IPS DF 6.9 (cell line): ENCODE measurements around the gene ZHX3.

Experiments
- DNase-seq: peaks from one replicate; pipeline ENCODE4 v3.0.0-alpha.2; 2013; ENCODE audit warnings: low read depth, low spot score
- H3K27ac ChIP-seq: one replicate; pipeline ENCODE4 v1.5.1; 2013; ENCODE audit warnings: low read length, control low read depth
- H3K27me3 ChIP-seq: 2 replicates; pipeline ENCODE4 v1.6.1; 2013; ENCODE audit warnings: mild to moderate bottlenecking, low read length; ENCODE audit not compliant: control insufficient read depth, insufficient read depth
- H3K36me3 ChIP-seq: 2 replicates; pipeline ENCODE4 v1.6.1; 2013; ENCODE audit warnings: low read length; ENCODE audit not compliant: control insufficient read depth, insufficient read depth
- H3K4me1 ChIP-seq: 2 replicates; pipeline ENCODE4 v1.6.1; 2013; ENCODE audit warnings: low read length; ENCODE audit not compliant: control insufficient read depth, insufficient read depth
- H3K4me3 ChIP-seq: 2 replicates; pipeline ENCODE4 v1.5.1; 2013; ENCODE audit warnings: mild to moderate bottlenecking, low read length
- H3K9me3 ChIP-seq: 2 replicates; pipeline ENCODE4 v1.6.1; 2013; ENCODE audit warnings: low read length, inconsistent platforms; ENCODE audit not compliant: control insufficient read depth, insufficient read depth
- WGBS: extraction: QIAGEN DNeasy Blood & Tissue Kit; methylation state at CpG from one replicate; pipeline ENCODE4 v1.1.7; 2013; ENCODE audit warnings: mixed read lengths, missing lambda C conversion rate; ENCODE audit not compliant: insufficient read length, insufficient coverage; 5-methylcytosine and 5-hydroxymethylcytosine counted together

Gene ZHX3, protein sequence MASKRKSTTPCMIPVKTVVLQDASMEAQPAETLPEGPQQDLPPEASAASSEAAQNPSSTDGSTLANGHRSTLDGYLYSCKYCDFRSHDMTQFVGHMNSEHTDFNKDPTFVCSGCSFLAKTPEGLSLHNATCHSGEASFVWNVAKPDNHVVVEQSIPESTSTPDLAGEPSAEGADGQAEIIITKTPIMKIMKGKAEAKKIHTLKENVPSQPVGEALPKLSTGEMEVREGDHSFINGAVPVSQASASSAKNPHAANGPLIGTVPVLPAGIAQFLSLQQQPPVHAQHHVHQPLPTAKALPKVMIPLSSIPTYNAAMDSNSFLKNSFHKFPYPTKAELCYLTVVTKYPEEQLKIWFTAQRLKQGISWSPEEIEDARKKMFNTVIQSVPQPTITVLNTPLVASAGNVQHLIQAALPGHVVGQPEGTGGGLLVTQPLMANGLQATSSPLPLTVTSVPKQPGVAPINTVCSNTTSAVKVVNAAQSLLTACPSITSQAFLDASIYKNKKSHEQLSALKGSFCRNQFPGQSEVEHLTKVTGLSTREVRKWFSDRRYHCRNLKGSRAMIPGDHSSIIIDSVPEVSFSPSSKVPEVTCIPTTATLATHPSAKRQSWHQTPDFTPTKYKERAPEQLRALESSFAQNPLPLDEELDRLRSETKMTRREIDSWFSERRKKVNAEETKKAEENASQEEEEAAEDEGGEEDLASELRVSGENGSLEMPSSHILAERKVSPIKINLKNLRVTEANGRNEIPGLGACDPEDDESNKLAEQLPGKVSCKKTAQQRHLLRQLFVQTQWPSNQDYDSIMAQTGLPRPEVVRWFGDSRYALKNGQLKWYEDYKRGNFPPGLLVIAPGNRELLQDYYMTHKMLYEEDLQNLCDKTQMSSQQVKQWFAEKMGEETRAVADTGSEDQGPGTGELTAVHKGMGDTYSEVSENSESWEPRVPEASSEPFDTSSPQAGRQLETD

DNA sequence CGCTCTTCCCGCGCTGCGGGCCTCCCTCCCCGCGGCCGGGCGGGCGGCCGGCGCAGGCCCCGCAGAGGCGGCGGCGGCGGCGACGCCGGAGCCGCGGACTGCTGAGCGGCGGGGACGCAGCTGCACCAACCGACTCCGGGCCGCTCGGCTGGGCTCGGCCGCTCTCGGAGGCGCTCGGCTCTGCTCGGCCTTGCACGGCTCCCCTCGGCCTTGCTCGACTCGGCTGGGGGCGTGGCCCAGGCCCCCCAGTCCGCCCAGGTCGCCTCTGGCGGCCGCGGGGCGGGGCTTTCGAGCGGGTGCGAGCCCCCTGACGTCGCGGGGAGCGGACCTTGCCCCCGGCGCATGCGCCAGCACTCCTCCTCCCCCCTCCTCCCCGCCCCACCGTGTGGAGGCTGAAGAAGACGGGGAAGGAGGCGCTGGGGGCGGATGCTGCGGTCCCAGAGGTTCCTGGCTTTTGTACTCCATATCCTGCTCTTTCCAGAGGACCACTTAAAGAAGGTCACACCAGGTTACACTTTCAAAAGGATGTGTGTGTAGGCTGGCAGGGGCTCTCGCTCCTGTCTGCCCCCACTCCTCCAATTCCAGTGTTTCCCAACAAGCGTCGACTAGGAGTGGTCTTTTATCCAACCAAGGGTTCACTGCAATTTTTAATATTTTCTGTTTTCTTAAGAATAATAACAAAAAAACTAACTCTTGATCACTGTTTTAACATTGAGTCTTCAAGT lies at the start of gene ZHX3:
TSS of gene ZHX3 (minus strand) at position 186 of the 725 bp plus-strand sequence. CDS start 112,815 bp downstream, outside the sequence.
- WGBS: no CpG with 5 or more reads among the region's 64 CpGs
- peaks cover 2% of the 10 kb centered on the region; the same call in 1 of the 2 replicates for H3K4me1 ChIP-seq
- H3K9me3 ChIP-seq: no peaks in the 10 kb centered on the region
- H3K36me3 ChIP-seq: no peaks in the 10 kb centered on the region
- peak within 1 kb of the TSS; percentile 85 for H3K4me3 ChIP-seq
- H3K27ac ChIP-seq: no peak within 1 kb of the TSS
- peak; percentile 83 for DNase-seq
- H3K27me3 ChIP-seq: no peaks in the 10 kb centered on the region

DNA sequence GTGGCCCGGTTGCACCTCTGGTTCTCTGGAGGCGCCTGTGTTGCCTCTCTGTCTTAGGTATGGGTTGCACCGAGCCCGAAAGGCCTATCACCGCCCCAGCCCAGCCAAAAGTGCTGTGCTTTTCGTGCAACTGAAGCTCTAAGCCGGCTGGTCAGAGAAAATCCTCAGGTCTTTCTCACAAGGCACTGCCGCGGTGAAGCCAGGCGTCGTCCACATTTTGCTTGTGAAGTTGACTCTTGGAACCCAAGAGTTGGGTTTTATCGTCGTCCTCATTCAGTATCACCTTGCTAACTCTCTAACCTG lies 49.8 kb upstream of the ZHX3 start:
- H3K4me3 ChIP-seq: no peak overlapping the region; the same call in 1 of the 2 replicates
- peaks cover 3% of the 10 kb centered on the region for H3K9me3 ChIP-seq
- no CpG with 5 or more reads among the region's 13 CpGs for WGBS
- H3K27ac ChIP-seq: no peak overlapping the region
- peaks cover 27% of the 10 kb centered on the region for H3K27me3 ChIP-seq
- no peaks in the 10 kb centered on the region for H3K36me3 ChIP-seq
- no peaks in the 10 kb centered on the region; the same call in 1 of the 2 replicates for H3K4me1 ChIP-seq
- DNase-seq: no peak

DNA sequence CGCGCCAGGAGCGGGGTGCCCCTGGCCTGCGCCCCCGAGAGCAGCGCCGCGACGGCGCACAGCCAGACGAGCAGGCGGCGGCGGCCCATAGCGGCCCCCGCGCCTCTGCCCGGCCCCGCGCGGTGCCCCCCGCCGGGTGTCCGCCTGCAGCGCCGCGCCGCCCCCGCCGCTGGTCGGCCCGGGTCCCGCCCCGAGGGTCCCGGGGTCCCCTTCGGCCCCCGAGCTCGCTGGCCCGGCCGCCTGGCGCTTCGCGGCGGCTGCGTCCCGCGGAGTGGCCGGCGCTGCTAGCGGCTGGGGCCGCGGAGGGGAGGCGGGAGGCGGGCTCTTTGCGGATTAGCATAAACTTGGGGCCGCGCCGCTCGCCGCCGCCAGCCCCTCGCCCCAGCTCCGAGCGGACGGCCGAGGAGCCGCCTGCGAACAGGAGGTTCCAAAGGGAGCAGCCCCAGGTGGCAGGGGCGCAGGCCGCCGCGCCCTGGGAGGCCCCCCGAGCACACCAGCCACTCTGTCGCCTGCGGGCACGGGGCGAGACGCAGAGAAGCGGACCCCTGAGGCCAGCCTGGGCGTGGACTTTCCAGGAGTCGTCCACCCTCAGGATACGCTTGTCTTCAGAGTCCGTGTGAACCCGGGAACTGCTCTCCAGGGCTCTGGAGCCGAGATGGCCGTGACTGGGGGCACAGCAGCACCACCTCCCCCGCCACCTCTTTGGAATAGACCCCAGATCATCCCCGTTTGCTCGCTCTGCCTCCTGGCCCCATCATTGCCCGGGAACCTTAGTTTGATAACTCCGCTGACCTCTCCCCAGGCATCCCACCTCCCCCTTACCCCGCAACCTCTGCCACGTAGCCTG lies 49.2 kb upstream of the ZHX3 start, which contains the start of gene EMILIN3:
TSS of gene EMILIN3 (minus strand) at position 273 of the 847 bp plus-strand sequence. CDS start at position 89, 184 bp downstream.
- H3K4me3 ChIP-seq: peak within 1 kb of the TSS; percentile 39; the same call in 1 of the 2 replicates
- H3K27me3 ChIP-seq: peaks cover 27% of the 10 kb centered on the region
- no peaks in the 10 kb centered on the region for H3K36me3 ChIP-seq
- H3K4me1 ChIP-seq: no peaks in the 10 kb centered on the region; the same call in 1 of the 2 replicates
- H3K27ac ChIP-seq: no peak within 1 kb of the TSS
- no CpG with 5 or more reads among the region's 93 CpGs for WGBS
- no peak for DNase-seq
- peaks cover 3% of the 10 kb centered on the region for H3K9me3 ChIP-seq

DNA sequence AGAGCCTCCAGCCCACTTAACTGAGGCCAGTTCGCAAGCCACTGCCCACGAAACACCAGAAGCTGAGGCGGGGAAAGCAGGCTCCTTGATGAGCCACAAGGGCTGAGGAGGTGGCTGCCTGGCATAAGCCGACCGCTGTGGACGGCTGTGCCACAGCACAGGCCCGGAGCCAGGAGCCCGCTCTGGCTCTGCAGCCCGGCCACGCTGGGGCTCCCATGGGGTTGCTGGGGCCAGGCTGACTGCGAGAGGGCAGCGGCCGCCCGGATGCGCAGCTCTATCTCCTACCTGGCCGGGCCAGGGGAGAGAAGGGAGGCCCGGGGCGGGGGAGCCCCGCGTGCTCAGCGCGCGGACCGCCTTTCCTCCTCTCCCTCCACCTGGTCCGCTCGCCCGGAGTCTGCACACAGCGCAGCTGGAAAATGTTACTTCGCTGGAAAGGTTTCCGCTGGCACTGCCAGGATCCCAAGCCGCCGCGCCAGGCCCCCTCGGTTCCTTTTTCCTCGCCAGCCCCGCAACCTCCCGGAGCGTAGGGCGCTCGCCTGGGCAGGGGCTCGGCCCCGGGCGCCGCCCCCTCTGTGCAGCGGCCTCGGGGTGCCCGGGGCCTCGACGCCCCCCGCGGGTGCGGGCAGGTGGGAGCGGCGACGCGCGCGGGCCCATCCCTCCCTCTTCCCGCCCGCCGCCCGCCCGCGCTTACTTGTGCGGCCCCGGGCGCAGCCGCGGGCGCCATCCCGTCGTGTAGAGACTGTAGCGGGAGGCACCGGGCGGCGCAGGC lies 48.4 kb upstream of the ZHX3 start:
- H3K4me1 ChIP-seq: no peaks in the 10 kb centered on the region; the same call in 1 of the 2 replicates
- no peak for DNase-seq
- no peaks in the 10 kb centered on the region for H3K36me3 ChIP-seq
- H3K27ac ChIP-seq: no peak overlapping the region
- peaks cover 27% of the 10 kb centered on the region for H3K27me3 ChIP-seq
- peaks cover 1% of the 10 kb centered on the region; the same call in 1 of the 2 replicates for H3K9me3 ChIP-seq
- peak overlapping the region; percentile 39; the same call in 1 of the 2 replicates for H3K4me3 ChIP-seq
- no CpG with 5 or more reads among the region's 76 CpGs for WGBS

DNA sequence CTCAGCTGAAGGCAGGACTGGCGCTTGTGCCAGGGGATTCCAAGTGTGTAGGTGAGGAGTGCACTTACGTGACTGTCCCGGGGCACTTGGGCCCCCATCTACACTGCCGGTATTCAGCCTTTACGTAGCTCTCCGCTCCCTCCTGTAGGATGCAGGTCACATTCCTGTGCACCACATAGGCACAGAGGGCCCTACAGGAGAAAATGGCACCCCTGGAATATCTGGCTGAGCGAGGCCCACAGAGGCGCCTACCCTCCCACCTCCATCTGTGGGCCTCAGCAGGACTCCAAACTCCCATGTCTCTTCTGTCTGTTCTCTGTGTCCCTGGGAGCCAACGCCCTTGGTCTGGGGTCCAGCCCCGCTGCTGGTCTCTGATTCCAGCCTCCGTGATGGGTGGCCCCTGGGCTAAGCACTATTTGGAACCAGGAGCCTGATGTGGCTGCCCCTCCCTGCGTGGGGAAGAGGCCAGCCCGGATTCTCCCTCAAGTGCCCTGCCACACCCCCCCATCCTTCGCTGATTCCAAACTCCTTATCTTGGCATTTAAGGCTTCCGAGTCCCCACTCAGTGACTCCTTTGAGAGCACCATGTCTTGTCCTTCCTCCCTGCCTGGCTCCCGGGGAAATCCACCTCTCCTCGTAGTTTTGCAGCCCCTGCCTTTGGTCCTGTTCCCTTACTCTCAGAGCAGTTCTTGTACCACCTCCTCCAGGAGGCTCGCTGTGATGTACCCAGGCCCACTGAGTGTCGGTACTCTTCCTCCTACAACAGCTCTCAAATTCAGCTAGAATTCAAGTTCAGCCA lies 47.6 kb upstream of the ZHX3 start:
- Histone ChIP-seq H3K4me3 (no peak overlapping the region), H3K4me1 (no peaks in the 10 kb centered on the region; the same call in 1 of the 2 replicates), H3K27ac (no peak overlapping the region), H3K27me3 (peaks cover 27% of the 10 kb centered on the region), H3K36me3 (no peaks in the 10 kb centered on the region), H3K9me3 (no peaks in the 10 kb centered on the region)
- DNase-seq: no peak
- no CpG with 5 or more reads among the region's 19 CpGs for WGBS

DNA sequence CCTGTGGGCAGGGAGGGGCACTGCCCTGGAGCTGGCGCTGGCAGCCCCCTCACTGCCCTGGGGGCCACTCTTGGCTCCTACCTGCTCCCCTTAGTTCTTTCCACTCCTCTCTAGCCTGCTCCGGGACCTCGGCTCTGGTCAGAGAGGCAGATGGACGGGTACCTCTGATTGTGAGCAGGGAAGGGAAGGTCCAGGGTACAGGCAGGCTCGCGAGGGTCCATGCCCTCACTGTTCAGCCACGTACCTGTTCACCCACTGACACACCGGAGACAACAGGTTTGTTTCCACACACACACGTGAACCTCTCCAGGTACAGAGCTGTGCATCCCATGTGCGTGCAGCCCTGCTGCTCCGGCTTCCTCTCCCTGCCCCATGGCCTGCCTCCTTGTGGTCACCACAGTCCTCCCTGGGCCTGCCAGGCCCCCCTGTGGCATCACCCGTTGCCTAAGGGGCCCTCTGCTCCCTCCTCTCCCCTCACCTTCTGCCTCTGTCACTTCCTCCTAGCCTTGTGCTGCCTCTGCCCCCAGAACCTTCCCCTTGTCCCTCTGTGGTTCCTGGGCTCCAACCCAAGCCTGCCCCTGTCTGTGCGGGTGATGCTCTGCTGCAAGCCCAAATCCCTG lies 46.8 kb upstream of the ZHX3 start:
- DNase-seq: no peak
- Histone ChIP-seq H3K9me3 (no peaks in the 10 kb centered on the region), H3K27ac (no peak overlapping the region), H3K4me3 (no peak overlapping the region), H3K36me3 (no peaks in the 10 kb centered on the region), H3K27me3 (peaks cover 26% of the 10 kb centered on the region), H3K4me1 (no peaks in the 10 kb centered on the region; the same call in 1 of the 2 replicates)
- WGBS: no CpG with 5 or more reads among the region's 13 CpGs

DNA sequence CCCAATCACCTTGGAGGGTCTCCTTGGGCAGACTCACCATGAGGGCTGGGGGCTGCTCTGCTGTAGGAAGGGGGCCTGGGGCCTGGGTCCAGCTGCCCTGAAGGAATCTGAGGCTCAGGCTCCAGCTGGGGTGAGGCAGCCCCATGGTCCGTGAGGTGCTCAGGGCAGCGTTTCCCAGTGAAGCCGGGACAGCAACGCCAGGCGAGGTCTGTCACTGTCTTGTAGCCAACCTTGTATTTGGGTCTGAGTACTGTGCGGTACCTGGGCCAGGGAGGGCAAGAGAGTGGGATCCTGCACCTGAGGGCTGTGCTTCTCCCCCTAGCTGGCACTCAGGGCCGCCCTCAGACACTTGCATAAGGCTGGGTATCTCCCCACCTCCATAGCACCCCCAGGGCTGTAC lies 46.1 kb upstream of the ZHX3 start:
- Histone ChIP-seq H3K4me3 (no peak overlapping the region), H3K9me3 (no peaks in the 10 kb centered on the region), H3K27me3 (peaks cover 25% of the 10 kb centered on the region), H3K27ac (no peak overlapping the region), H3K36me3 (no peaks in the 10 kb centered on the region), H3K4me1 (no peaks in the 10 kb centered on the region; the same call in 1 of the 2 replicates)
- WGBS: no CpG with 5 or more reads among the region's 7 CpGs
- DNase-seq: no peak

DNA sequence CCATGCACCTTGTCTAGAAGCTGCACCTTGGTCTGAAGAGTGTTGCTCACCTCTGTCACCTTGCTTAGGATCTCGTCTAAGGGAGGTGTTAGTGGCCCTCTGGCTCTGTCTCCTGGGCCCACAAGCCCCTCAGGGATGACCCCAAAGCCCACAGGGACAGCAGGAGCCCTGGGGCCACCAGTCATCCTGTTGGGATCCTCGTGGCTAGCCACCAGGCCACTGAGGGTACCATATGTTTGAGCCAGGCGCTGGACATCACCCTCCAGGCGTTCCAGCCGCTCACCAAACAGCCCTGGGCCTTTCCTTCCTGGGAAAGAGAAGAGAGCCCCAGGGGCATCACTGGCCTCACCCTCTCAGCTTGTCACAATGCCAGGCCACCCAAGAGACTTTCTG lies 45.2 kb upstream of the ZHX3 start:
- no peak for DNase-seq
- H3K4me3 ChIP-seq: no peak overlapping the region
- no peaks in the 10 kb centered on the region; the same call in 1 of the 2 replicates for H3K4me1 ChIP-seq
- H3K27ac ChIP-seq: no peak overlapping the region
- H3K9me3 ChIP-seq: no peaks in the 10 kb centered on the region
- no peaks in the 10 kb centered on the region for H3K36me3 ChIP-seq
- H3K27me3 ChIP-seq: peaks cover 20% of the 10 kb centered on the region
- no CpG with 5 or more reads among the region's 5 CpGs for WGBS
